ENCODE measurements around the gene SCLY.

GRCh38 chr2:238021327-238021726 is 39.5 kb upstream of the SCLY start:
- TF ChIP-seq CTCF (conservative IDR thresholded peaks at IDR 0.05 in 1 of 2, IDR thresholded peaks at IDR 0.05 in 1 of 2; ENCODE audit: low read depth in 1 of 2, low read length in 2 of 2) = no peak
- no peak for TF ChIP-seq EZH2 (IDR thresholded peaks at IDR 0.05; ENCODE audit: low read length, missing control alignments)
